NCI-H69 (cell line): Measurements from ENCODE around the gene LDB3.
A peak's percentile ranks its signal among the peaks of the same experiment; 100 is the strongest.

Experiments used
- DNase-seq: peaks from one replicate; lab custom pipeline; 2025; lab: John Stamatoyannopoulos, UW

The LDB3 gene

GRCh38 chr10:86651021-86651471 lies 17.3 kb upstream of the LDB3 start:
- DNase-seq = peak; percentile 66

- DNase-seq = peak; percentile 93
Measured at GRCh38 chr10:86651631-86652331, 16.5 kb upstream of the LDB3 start.

- DNase-seq = peak; percentile 99
Measured at GRCh38 chr10:86652361-86653202, 15.7 kb upstream of the LDB3 start.

DNA sequence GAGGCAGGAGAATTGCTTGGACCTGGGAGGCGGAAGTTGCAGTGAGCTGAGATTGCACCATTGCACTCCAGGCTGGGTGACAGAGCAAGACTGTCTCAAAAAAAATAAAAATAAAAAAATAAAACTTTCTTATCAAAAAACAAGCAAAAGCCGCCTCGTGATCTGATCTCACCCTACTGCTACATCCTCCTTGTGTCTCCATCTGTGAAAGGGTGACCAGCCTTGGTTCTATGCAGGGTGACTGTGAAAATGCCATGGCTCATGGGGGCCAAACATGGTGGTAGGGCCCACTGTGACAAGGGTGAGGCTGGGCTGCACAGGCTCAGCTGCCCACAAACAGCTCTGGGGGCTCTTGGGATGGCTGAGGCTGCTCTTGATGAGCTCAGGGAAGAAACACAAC lies 14.9 kb upstream of the LDB3 start:
- DNase-seq = no peak

DNA sequence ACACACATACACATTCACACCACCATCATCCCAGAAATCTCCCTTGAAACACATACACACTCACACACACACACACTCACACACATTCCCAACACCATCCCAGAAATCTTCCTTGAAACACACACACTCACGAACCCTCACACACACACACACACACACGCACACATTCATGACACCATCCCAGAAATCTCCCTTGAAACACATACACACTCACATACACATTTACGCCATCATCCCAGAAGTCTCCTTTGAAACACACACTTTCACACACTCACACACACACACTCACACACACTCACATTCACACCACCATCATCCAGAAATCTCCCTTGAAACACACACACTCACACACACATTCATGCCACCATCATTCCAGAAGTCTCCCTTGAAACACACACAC lies 14.3 kb upstream of the LDB3 start:
- no peak for DNase-seq

DNA sequence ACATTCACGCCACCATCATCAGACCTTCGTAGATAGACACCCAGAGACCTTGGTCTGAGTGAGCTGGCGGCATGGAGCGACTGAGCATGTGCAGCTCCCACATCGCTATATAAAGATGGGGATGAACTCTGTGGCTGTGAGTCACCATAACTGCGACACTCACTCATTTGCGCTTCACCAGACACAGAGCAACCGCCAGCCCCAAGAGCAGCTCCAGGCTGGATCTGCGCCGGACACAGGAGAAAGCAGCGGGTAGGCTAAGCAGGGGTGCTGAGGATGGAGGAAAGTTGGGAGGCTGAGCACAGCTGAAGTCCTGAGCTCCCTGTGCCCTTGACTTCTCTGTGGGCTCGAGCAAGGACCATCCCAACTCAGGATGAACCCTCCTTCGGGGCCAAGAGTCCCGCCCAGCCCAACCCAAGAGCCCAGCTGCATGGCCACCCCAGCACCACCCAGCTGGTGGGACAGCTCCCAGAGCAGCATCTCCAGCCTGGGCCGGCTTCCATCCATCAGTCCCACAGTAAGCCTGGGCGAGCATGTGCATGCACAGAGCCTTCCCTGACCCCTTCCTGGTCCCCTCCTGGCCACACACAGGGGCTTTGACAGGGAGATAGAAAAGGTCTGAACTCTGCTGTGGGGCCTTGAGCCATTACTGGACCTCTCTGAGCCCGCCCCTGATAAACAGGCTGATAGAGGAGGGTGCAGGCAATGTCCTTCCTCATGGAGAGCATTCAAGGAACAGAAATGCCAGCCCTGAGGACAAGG lies 13.7 kb upstream of the LDB3 start, which contains the start of gene OPN4:
Gene OPN4 (plus strand): TSS at position 137 of the 762 bp plus-strand sequence. CDS start 237 bp downstream, at position 374.
- DNase-seq = peak; percentile 5

DNA sequence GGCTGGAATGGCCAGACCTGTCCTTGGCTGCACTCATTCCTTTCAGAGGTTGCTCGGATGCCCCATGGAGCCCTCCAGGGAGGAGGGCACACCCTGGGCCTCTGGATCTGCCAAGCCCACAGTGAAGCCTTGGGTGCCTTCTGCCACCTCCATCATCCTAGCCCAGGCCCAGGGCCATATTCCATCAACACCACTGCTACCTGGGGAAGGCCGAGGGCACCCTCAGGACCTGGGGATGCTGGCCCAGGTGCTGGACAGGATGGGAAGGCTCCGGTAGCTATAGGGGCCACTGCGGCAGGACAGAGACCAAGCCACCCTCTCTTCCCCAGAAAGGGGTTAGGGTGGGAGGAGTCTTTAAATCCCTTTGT lies 13.2 kb upstream of the LDB3 start:
- DNase-seq = no peak

- DNase-seq = no peak
Measured at GRCh38 chr10:86655596-86655995, 12.7 kb upstream of the LDB3 start.

DNA sequence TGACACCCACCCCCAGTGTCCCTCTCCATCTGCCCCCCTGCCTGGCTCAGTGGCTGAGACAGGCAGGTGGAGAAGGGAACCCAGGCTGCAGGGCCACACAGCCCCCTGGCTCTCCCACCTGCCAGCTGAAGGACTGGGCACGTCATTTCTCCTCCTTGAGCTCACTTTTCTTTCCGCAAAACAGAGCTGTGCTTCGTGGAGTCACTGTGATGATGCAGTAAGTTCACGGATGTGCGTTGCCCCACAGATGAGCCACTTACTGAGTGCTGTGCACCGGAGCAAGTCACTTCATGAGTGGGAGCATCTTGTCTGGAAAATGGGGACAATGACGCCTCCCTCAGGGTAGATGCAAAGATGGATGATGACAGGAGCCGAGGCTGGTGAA lies 11.3 kb upstream of the LDB3 start:
- no peak for DNase-seq

- DNase-seq = no peak
Measured at GRCh38 chr10:86657396-86658011, 10.8 kb upstream of the LDB3 start.

- DNase-seq = peak; percentile 31
Measured at GRCh38 chr10:86658261-86658741, 10.0 kb upstream of the LDB3 start.

DNA sequence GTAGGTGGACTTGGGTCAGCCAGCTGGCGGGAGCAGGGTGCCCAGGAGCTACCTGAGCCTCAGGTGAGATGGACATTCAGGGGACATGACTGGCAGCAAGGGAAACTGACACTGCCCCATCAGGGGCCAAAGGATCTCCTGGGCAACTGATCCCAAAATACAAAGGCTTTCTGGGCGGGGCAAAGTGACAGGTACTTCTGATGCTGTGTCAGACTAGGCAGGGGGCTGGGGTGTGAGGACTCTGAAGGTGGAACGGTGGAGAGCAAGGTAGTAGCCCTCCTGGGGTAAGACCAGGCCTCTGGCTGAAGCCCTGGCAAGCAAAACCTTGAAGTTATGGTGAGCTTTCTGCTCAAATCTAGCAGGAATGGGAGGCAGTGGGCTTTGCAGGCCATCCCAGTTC lies 9.6 kb upstream of the LDB3 start:
- no peak for DNase-seq

DNA sequence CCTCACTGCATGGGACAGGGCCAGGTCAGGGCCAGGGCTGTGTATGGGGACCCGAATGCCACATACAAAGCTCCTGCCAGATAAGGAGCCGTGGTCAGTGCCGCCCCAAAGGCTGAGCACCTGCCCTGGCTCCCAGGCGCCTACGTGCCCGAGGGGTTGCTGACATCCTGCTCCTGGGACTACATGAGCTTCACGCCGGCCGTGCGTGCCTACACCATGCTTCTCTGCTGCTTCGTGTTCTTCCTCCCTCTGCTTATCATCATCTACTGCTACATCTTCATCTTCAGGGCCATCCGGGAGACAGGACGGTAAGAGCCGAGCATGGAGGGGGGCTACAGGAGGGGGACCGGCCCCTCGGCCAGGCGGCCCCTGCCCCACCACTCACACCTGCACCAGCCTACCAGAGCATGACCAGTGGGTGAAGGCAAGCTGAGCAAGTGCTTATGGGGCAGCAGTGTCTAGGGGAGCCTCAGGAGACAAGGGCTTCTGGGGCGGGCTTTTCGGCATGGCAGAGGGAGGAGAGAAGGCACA lies 9.1 kb upstream of the LDB3 start:
- no peak for DNase-seq

DNA sequence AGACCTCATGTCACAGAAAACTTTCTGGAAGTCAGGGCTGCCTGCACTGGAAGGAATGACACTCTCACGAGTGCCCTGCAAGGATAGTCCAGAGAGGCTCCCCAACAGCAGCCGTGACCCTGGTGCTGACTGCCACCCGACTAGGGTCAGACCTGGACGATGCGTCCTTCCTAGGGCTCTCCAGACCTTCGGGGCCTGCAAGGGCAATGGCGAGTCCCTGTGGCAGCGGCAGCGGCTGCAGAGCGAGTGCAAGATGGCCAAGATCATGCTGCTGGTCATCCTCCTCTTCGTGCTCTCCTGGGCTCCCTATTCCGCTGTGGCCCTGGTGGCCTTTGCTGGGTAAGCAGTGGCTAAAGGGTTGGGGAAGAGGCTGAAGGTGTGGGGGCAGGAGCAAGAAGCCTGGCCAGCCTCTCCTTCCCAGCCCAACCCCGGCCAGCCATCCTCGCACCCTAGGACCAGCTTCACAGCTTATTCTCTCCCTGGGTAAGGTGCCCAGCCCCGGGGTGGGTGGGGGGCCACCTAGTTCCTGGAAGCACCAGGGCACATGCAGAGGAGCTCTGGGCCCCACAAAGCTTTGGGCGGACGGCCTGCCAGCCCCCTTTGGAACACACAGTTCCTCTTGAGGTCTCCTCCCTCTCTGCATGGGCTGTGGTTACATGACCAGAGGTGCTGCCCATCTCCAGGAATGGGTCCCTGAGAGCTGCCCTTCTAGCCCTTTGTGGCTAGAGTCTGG lies 8.4 kb upstream of the LDB3 start:
- no peak for DNase-seq

DNA sequence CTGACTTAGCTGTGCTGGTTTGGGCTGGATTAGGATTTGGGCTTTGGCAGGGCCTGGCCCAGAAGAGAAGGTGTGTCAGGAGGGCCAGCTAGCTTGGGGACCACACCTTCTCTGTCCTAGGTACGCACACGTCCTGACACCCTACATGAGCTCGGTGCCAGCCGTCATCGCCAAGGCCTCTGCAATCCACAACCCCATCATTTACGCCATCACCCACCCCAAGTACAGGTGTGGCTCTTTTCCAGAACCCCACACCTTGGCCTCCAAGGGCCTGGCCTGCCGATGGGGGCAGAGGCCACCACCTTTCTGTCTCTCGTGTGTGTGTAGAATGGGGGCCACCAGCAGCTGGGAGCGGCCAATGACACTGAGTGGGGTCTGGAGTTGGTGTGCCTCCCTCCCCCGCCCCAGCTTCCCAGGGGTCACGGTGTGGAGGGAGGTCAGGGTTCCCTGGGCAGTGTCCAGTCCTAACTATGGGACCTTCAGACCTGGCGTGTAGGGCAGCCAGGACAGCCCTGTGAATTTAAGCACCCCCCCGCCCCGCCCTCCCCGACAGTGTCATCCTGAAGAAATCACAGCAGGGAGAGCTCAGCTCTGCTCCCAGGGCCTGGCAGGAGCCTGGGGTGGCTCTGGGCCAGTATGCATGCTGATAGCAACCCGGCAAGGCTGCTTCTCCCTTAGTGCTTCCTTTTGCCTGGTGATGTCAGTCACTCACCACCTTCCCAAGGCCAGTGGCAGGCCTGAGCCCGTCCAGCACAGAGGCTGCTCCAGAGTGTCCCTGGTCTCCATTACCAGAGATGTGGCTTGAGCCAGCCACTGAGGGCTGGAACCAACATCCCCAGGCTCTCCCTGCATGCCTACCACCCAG lies 6.9 kb upstream of the LDB3 start:
- DNase-seq = peak; percentile 47

DNA sequence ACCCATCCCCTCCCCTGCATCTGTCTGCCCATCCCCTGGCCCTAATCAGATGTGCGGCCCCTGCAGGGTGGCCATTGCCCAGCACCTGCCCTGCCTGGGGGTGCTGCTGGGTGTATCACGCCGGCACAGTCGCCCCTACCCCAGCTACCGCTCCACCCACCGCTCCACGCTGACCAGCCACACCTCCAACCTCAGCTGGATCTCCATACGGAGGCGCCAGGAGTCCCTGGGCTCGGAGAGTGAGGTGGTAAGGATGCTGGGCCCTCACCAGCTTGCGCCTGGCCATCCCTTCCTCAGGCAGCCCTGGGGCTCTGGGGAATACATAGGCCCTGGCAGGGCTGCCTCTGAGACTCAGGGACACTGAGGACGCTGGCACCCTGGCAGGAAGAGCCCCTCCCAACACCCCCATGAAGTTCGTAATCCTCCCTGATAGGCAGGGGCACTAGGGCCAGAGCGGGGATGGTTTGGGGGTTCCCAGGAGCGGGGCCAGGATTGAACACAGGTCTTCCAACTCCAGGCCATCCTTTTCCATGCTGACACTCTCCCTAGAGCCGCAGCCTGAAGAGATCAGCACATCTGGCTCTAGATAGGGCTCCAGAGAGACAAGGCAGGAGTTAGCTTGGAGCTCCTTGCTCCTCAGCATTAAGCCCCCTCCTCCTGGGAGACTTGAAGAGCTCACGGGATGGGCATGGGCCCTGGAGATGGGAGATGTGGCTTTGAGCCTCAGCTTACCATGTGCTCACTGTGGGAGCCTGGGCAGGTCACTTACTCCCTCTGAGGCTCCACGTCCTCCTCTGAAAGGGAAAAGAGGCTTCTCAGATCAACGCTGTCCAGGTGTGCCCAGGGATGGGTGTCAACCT lies 5.9 kb upstream of the LDB3 start:
- DNase-seq = peak; percentile 30

DNA sequence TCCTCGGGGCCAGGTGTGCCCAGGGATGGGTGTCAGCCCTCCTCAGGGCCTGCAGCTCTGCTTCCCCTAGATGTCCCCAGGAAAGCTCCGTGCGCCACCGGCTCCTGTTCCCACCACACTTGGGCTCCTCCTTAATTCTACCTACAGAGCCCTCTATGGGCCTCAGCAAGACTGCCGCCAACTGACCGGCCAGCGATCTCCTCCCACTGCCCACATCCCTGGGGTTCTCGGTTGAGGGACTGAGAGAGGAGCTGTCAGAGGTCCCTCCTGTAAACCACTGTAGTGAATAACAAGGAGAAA lies 5.3 kb upstream of the LDB3 start:
- no peak for DNase-seq

DNA sequence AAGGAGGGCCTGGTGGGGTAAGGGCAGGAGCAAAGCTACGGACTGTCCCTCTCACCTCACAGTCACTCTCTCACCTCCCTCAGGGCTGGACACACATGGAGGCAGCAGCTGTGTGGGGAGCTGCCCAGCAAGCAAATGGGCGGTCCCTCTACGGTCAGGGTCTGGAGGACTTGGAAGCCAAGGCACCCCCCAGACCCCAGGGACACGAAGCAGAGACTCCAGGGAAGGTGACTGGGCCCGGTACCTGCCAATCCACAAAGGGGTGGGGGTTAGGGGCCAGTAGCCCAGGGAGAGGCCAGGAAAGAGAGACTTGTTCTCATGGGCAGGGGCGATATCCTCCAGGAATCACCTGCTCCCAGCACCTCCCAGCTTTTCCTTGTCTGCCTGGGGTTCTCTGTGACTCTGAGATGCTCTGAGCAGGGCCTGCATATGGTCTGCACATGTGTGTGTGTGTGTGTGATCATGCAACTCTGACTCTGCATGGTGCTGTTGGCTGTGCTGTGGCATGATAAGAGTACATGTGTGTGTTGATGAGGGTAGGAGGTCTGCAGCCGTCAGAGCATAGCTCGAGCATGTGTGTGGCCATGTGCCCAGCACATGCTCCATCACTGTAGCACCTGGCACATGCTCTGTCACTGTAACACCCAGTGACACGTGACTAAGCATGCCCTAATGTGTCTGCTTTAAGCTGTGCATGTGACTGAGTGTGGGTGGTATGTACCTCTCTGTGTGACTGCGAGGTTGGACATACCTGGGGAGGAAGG lies 4.6 kb upstream of the LDB3 start:
- peak; percentile 8 for DNase-seq
